NCI-H2196 treated with DMSO at 0.1 percent for 48 hours (cell line): ENCODE results near the gene FBXL20.
"Not testable (repeated sequence)": the region's sequence is repeated elsewhere in the genome, so short reads cannot be mapped to it uniquely, and the experiment has no call there.

ENCODE experiments used
- DNase-seq: peaks from one replicate; lab custom pipeline; 2025; ENCODE audit not compliant: unreplicated experiment; lab: John Stamatoyannopoulos, UW

FBXL20 gene, protein sequence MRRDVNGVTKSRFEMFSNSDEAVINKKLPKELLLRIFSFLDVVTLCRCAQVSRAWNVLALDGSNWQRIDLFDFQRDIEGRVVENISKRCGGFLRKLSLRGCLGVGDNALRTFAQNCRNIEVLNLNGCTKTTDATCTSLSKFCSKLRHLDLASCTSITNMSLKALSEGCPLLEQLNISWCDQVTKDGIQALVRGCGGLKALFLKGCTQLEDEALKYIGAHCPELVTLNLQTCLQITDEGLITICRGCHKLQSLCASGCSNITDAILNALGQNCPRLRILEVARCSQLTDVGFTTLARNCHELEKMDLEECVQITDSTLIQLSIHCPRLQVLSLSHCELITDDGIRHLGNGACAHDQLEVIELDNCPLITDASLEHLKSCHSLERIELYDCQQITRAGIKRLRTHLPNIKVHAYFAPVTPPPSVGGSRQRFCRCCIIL

DNA sequence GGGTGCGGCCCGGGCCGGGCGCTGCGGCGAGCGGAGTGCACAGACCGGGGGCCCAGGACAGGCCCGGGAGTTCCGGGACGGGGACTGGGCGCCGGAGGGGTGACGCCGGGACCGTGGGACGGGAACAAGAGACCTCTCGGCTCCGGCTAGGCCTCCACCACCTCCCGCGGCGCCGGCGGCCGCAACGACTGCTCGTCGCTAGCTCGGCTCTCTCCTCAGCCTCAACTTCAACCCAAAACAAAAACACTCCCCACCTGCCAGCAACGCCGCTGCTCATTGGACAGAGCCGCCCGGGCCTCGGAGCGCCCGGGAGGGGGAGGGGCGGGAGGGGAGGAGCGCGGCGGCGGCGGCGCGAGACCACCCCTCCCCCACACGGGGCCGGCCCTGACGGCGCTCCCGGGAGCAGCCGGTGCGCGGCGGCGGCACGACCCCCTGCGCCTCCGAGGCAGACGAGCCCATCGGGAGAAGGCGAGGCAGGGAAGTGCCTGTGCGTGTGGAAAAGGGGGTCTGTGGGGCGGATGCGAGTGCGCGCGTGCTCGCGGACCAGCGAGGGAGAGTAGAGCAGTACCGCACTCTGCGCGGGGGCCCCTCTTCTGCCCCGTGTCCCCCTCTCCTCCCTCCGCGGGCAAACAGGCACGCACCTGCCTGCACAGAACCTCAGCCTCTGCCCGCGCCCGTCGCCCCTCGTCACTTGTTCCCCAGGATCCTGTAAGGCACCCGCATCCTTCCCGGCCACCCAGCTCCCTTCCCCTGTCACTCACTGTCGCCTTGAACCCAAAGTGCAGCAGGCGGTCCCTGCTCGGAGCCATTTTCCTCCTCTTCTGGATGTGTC is at the start of gene FBXL20:
TSS of gene FBXL20 (minus strand) at position 215 of the 832 bp plus-strand sequence. CDS start 224 bp downstream, outside the sequence.
- peak; percentile 18 for DNase-seq

DNA sequence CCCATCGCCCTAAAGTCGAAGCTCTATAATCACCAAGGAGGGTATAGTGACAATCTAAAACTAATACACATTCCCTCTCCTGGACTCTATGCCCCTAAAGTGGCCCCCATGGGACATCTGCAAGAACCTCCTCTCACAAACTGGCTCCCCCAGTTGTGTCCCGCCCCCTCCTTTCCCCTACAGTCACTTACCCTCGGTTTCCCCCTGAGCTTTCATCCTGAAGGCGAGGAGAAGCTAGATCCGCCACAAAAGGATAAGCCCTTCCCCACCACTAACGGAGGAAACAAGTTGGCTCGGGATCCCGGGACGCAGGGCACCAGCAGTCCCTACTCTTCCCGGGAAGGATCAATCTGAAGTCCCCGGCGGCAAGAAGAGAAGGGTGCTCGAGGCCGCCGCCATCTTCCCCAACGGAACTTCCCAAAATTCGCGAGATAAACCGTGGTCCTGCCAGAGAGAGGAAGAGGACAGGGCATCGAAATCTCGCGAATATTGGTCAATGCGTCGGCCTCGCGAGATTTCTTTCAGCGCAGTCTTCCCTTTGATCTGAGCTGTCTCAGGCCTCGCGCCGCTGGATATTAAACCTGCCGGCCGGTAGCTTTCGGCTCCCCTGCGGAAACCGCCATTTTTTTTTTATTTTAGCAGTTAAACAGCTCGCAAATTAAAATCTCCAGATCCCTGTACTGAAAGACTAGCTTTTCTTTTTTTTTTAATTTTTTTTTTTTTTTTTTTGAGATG is 49.6 kb upstream of the FBXL20 start, which contains the start of gene MED1:
TSS of gene MED1 (minus strand) at position 417 of the 735 bp plus-strand sequence. CDS start at position 216, 201 bp downstream.
- DNase-seq = peak; percentile 84

DNA sequence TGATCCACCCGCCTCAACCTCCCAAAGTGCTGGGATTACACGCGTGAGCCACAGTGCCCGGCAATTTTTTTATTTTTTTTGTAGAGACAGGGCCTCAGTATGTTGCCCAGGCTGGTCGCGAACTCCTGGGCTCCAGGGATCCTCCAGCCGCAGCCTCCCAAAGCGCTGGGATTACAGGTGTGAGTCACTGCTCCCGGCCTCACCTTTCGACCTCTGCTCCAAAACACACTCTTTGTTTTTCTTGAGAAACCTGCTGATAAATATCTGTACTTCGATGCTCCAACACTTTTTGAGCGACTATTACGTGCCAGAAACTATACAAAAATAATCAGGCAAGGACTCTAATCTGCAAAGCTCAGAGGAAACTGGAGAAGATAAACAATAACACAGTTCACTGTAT is 48.6 kb upstream of the FBXL20 start:
- DNase-seq = no peak

DNA sequence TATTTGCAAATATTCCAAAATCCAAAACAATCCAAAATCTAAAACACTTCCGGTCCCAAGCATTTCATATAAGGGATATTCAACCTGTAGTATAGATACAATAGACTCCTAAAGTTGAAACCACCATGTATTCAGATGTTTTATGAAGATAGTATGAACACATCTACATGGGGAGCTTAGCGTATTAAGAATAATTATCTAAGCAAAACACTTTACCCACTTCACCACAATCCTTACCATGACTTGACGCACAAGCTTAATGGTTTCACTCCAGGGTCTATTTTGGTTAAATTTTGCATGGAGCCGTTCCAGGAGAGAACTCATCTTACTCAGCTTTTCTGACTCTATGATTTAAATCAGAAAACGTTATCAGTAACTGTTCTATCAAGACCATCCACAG is 46.1 kb upstream of the FBXL20 start:
- no peak for DNase-seq

DNA sequence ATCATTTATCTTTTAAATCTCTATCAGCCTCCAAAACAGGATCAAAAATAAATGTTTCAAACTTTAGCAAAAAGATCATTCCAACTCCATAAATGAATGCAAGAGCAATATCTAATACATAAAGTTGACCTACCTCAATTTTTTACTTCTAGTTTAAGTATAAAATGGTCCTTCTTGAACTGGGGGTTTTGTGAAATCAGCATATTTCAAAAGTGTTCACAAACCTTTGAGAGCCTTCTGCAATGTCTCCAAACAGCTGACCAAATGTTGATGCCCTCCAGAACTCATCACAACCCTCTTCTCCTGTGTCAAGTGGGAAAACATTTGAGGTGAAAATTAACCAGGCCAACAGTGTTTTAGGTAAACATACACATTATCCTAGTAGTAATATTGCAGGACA is 41.9 kb upstream of the FBXL20 start:
- no peak for DNase-seq

DNA sequence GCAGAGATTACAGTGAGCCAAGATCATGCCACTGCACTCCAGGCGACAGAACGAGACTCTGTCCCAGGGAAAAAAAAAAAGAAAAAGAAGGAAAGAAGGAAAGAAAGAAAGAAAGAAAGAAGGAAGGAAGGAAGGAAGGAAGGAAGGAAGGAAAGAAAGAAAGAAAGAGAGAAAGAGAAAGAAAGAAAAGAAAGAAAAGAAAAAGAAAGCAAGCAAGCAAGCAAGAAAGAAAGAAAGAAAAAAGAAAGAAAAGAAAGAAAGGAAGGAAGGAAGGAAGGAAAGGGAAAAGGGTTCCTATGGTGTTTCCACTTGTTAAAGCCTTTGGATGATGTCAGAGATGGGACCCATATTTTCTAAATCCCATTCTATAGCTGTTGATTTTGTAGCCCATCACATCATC is 38.4 kb upstream of the FBXL20 start:
- not testable (repeated sequence) for DNase-seq

DNA sequence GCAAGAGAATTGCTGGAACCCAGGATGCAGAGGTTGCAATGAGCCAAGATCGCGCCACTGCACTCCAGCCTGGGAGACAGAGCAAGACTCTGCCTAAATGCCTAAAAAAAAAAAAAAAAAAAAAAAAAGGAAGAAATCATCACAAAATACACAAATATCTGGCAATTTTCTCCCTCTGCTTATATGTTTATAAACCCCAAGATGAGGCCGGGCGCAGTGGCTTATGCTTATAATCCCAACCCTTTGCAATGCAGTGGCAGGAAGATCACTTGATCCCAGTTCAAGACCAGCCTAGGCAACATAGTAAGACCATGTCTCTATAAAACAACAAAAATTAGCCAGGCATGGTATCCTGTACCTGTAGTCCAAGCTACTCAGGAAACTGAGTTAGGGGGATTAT is 28.2 kb upstream of the FBXL20 start:
- DNase-seq = no peak

DNA sequence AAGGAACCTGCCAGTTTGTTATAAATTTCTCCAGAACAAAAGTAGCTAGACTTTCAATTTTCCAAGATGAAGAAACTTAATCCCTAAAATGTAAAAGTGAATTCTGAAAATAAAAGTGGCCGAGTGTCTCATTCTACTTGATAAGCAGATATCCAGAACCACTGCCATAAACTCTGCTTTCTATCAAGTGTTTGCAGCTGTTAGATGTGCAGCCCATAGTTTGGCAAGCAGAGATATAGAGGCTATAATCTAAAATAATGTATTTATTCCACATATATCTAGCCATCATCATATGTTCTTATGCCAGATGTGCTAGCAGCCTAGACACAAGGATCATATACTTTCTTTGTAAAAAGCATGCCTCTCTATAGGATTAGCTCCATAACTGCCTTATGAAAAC is 14.7 kb upstream of the FBXL20 start:
- no peak for DNase-seq

DNA sequence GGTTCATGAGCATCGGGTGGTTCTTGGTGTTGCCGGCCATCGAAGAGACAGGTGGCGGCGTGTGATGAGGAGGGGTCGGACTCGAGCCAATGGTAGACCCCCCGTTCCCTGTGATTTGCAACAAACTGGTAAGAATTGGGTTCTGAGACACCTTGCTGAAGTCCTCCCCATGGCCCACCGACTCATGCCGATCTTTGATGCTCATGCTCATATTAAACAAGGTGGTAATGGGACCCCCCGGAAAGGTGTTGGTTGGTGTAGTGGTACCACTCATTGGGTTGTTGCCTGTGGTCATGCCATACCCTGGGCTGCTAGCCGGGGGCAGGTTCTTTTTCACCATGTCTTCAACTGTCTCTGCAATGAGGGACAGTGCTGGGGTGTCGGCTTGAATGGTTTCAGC is 8.9 kb upstream of the FBXL20 start:
- no peak for DNase-seq

DNA sequence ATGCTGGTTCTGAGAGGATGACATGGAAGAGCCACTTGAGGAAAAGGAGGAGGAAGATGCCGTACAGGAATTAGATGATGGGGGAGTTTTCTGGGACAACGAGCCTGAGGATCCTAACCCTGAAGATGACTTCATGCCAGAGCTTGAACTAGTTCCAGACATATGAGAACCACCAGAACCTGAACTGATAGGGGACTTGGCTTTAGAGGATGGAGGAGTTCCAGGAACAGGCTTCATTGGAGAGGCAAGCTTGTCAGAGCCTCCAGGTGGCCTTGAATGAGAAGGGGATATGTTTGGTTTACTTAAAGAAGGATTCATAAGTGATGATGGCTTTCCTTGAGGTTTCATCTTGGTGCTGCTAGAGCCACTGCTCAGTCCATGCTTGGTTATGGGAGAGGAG is 6.9 kb upstream of the FBXL20 start:
- no peak for DNase-seq

DNA sequence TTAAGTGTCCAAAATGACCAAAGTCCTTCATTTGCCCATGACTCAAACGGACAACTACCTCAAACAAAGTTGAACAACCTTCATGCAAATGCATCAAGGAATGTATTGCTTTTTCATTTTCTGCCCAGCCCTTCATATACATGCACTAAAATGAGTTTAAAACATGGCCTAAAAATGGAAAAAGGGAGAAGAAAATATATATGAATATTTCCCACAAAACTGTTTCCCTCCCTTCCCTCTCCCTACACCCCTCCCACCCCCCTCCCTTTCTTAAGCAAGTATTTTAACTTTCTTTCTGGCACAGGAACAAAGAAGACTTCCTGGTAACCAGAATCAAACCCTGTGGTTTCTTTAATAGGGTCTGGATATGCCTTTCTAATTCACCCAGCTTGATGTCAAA is 5.5 kb upstream of the FBXL20 start:
- DNase-seq = no peak

DNA sequence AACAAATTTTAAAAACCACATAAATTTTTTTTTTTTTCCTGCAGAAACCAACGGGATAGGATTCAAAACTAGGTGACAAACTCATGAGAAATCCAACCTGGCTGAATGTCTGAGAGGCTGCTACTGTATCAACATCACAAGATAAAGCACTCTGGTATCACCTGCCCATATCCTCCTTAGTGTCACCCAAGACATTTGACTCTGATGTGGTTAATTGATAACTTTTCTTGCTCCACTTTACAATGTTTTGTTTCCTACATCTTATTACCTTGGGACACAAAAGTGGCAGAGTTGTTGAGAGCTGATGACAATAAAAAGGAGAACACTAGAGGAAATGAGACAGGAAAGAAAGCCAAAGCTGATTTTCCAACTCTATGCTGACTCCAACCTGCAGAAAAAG is 4.0 kb upstream of the FBXL20 start:
- no peak for DNase-seq

DNA sequence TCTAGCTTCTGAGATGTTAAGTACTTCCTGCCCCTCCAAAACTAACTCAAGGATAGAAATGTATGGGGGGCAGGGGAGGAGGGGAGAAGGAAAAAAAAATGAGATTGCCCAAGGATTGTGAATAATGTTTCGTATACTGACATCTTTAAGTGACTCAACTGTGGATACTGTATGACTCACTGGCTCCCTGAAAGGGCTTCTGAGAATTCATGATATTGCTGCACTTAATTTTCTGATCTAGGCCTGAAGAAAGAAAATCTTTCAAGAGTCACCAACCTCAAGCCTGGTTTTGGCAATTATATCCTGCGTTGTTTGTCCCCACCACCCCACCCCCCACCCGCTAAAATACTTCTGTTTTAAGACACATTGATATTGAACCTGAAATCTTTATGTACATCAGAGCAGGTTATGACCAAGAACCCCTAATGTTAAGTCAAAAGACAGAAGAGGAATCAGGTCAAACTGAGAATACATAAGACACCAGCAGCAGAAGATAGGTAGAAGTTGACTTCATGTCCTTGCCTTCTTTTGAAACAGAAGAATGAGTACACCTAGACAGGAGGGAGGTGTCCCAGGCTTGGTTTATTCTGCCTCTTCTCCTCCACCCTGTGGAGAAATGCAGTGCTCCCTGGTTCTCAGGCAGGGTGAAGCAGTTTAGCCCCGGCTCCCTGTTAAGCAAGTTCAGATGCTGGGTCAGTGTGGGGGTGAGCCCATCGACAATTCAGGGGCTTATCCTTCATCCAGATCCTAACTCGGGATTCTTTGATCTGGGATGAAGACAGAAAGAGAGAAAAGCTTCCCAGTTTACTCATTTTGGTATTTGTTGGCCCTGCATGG is 3.3 kb upstream of the FBXL20 start:
- no peak for DNase-seq

DNA sequence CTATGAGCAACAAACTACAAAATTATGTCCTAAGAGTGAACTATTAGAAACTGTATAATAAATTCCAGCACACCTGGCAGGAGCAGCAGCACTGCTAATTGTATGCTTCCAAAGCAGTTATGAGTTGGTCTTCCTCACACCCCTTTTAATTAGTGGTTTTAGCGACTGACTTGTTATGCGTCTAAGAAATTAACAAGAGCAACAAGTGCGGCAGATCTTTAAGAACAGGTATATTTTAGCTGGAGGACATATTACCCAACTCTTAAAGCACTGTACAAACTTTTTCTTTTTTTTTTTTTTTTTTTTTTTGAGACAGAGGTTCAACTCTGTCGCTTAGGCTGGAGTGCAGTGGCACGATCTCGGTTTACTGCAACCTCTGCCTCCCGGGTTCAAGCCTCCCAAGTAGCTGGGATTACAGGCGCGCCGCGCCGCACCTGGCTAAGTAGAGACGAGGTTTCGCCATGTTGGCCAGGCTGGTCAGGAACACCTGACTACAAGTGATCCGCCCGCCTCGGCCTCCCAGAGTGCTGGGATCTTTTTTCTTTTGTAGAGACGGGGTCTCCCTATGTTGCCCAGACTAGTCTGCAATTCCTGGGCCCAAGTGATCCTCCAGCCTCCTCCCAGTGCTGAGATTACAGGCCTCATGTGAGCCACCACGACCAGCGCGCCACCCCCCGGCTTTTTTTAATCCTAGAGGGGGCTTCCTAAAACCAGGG is 1.6 kb upstream of the FBXL20 start:
- no peak for DNase-seq

DNA sequence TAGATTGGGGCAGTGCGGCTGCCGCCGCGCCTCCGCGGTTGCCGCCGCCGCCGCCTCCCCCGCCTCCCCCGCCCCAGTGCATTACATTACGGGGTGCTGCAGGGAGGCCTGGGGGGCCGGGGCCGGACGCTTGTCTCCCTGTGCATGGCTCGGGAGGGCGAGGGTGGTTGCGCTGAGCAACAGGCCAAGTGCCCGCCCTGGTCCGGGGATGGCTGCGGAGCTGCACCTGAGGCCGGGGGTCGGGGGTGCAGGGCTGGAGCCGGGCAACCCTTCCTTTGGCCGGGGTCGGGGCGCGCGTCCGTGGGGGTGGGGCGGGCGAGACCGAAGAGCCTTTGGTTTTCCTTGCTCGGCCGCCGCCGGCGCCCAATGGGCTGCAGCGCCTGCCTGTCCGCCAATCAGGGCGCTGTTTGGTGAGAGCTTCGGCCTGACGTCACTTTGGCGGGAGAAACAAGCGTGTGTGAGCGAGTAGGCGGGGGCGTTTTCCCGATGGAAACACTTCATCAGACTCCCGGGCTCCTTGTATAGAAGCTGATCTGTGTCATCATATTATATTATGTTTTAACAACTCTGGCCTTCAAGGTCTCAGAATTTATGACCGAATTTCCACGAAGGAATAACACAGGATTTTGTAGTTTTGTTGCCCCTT is 941 bp upstream of the FBXL20 start:
- peak; percentile 69 for DNase-seq

DNA sequence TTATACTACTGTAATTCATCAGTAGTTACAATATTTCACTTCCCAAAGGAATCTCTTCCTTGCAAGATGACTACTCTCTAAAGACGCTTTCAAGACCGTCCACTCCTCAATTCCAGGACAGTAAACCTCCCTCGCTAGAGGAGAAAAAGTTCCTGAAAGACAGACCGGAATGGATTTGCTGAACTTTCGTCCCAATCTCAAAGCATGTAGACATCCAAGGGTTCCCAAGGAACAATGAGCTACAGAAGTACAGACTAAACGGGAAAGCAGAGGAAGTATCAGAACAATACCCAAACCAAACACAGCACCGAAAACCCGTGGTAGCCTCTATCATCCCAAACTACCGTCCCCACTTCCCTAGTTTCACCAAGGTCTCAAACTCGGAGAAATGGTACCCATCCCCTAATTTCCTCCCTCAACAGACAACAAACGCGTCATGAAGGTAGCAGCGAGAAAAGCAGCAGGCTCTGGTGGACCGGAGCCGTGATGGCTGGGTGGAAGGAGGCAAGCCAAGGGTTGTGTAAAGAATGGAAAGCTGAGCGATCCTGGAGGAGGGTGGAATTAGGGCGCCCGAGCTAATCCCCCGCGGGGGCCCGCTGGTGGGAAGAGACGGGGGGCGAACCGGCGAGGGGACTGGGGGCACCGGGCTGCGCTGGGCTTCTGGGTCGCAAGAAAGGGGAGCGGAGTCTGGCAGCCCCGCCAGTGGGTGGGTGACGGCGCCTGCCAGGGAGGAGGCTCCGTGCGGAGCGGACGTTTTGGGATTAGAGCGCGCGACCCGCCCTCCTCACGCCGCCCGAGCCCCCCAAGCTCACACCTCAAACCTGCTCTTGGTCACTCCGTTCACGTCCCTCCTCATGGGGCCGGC is 647 bp downstream of the FBXL20 start:
- DNase-seq = no peak

DNA sequence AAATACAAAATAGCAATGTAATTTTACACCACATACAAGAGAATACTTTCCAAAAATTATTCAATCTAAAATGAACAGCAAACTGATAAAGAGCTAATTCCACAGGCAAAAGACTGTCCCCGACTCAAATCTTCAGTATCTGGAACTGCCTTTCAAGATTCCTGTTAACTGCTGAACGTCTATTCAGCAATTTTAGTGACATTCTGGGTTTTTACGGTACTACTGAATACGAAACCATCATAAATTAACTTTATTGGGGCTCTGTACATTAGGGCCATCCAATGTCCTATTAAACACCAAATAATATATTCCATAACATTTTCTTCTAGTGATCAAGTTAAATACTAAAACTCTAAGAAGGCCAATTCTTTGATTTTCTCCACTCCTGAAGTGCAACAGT is 1.6 kb downstream of the FBXL20 start:
- no peak for DNase-seq

DNA sequence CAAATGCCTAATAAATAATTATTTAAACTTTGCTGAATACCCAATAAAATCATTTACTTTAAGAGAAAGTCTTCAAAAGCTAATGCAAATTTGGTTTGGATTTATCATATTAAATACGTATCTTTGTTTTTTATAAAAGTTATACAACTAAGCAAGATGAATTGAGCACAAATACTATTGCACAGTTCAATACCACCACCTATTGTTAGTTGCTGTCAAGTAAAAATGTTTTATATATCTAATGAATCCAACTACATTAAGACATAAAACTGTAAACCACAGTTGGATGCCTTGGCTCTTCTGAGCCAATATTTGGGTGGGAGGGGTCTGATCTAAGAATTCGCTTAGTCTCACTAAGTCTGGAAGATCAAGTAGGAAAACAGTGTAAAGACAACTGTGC is 7.7 kb downstream of the FBXL20 start:
- DNase-seq = no peak
